ENCODE results near the gene GPR158.

Gene GPR158

GRCh38 chr10:25557136-25557535, 382.3 kb downstream of the GPR158 start:
- no peak for TF ChIP-seq CTCF (IDR thresholded peaks at IDR 0.05)
- Histone ChIP-seq H3K4me3 (no peak overlapping the region), H3K27ac (no peak overlapping the region)
- DNase-seq (ENCODE audit: low spot score): no peak

- Histone ChIP-seq H3K27ac (no peak overlapping the region), H3K4me3 (no peak overlapping the region)
- no peak for TF ChIP-seq CTCF (IDR thresholded peaks at IDR 0.05)
- no peak for DNase-seq (ENCODE audit: low spot score)
Measured at GRCh38 chr10:25561758-25562157, 387.0 kb downstream of the GPR158 start.

DNA sequence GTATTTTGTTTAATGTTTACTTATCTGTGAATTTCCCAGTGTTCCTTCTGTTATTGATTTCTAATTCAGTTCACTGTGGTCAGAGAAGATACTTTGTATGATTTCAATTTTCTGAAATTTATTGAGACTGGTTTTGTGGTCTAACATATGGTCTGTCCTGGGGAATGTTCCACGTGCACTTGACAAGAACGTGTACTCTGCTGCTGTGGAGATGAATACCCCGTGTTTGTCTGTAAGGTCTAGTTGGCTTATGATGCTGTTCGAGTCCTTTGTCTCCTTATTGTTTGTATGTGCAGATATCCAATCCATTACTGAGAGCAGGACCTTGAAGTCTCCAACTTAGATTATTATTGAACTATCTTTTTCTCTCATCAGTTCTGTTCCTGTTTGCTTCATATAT, 387.7 kb downstream of the GPR158 start:
- H3K27ac ChIP-seq: no peak overlapping the region
- no peak for TF ChIP-seq CTCF (IDR thresholded peaks at IDR 0.05)
- no peak overlapping the region for H3K4me3 ChIP-seq
- no peak for DNase-seq (ENCODE audit: low spot score)

- Histone ChIP-seq H3K4me3 (no peak overlapping the region), H3K27ac (no peak overlapping the region)
- TF ChIP-seq CTCF (IDR thresholded peaks at IDR 0.05): no peak
- no peak for DNase-seq (ENCODE audit: low spot score)
Measured at GRCh38 chr10:25564351-25564750, 389.6 kb downstream of the GPR158 start.

- TF ChIP-seq CTCF (IDR thresholded peaks at IDR 0.05): no peak
- no peak for DNase-seq (ENCODE audit: low spot score)
- H3K27ac ChIP-seq: no peak overlapping the region
- H3K4me3 ChIP-seq: no peak overlapping the region
Measured at GRCh38 chr10:25565570-25565969, 390.8 kb downstream of the GPR158 start.

DNA sequence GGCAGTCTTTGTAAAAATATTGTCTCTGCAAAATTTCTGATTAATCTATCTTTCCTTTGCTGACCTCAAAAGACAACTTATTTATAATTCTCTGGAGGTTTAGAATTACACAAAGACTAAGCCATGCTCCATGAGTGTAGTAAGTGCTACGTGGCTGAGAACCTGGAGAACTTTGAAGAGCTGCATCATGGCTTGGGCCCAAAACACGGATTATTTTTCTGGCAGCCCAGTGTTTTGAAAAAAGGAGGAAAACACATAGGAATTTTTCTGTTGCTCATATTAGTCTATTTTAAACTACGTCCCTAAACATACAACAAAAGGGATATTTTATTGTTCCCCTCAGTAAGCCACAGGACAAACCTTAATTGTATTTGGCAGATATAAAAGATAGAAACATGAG, 398.5 kb downstream of the GPR158 start:
- no peak for DNase-seq (ENCODE audit: low spot score)
- TF ChIP-seq CTCF (IDR thresholded peaks at IDR 0.05): no peak
- Histone ChIP-seq H3K27ac (no peak overlapping the region), H3K4me3 (no peak overlapping the region)

DNA sequence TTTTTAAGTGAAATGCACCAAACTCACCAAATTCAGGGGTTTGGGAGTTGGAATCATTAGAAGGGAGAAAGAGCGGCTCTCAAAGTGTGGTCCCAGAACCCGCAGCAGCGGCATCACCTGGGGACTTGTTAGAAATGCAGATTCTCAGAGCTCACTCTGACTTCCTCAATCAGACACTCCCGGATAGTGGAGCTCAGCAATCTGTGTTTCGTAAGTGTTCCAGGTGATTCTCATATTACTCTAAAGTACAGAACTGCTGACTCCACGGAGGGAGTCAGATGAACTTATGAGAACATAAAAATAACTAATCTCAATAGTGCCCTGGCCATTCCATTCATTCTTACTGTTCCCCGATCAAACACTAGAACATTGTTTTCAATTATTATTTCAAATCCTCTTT, 400.5 kb downstream of the GPR158 start:
- no peak for TF ChIP-seq CTCF (IDR thresholded peaks at IDR 0.05)
- no peak overlapping the region for H3K27ac ChIP-seq
- no peak for DNase-seq (ENCODE audit: low spot score)
- no peak overlapping the region for H3K4me3 ChIP-seq

Measured in coronary artery (tissue), 2 donors.